ENCODE results near the gene FKBP5. TPM values are rescaled to one million over a fixed set of nuclear protein-coding genes. Genes with fewer than 3 reads are reported as not detected.

FKBP5 gene
- total RNA-seq, 1 experiment from 2014 or later = 33.9 TPM

DNA sequence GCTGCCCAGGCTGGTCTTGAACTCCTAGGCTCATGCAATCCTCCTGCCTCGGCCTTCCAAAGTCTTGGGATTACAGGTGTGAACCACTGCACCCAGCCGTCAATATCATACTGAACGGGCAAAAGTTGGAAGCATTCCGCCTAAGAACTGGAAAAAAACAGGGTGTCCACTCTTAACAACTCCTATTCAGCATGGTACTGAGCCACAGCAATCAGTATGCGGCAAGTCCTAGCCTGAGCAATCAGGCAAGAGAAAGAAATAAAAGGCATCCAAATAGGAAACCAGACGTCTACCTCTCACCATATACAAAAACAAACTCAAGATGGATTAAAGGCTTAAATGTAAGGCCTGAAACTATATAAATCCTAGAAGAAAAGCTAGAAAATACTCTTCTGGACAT is 83.1 kb downstream of the FKBP5 start:
- no peak overlapping the region for H3K4me3 Mint-ChIP-seq
- Histone ChIP-seq H2AFZ (ENCODE audit: low read length) (no peak overlapping the region), H4K8ac (replicated peaks; ENCODE audit: insufficient read length, low read depth, low read length) (no peak overlapping the region), H3T11ph (ENCODE audit: low read length) (no peak overlapping the region), H2BK120ac (ENCODE audit: low read depth, low read length, poor library complexity, severe bottlenecking) (no peak overlapping the region), H3K9ac (ENCODE audit: extremely low read depth, insufficient read length, low read length) (no peak overlapping the region), H4K5ac (ENCODE audit: insufficient read length, low read depth, low read length) (no peak overlapping the region), H2BK5ac (ENCODE audit: insufficient read length, low read length) (no peak overlapping the region), H3K27me3 (ENCODE audit: insufficient read depth, low read length) (no peaks in the 10 kb centered on the region), H3K14ac (ENCODE audit: insufficient read depth, low read length) (no peak overlapping the region), H3K23me2 (ENCODE audit: insufficient read length, low read depth, low read length, poor library complexity, severe bottlenecking) (no peaks in the 10 kb centered on the region), H2AK5ac (ENCODE audit: insufficient read length, low read length) (no peak overlapping the region), H4K20me1 (ENCODE audit: control insufficient read depth, insufficient read depth, insufficient read length) (no peaks in the 10 kb centered on the region), H3K4me1 (ENCODE audit: insufficient read depth, low read length) (peaks cover 6% of the 10 kb centered on the region; the same call in 1 of the 2 replicates), H3K27ac (ENCODE audit: insufficient read length, low read depth, low read length) (no peak overlapping the region), H3K4ac (ENCODE audit: low read depth, low read length) (no peak overlapping the region), H3K18ac (ENCODE audit: insufficient read length, low read depth, low read length) (no peak overlapping the region), H3K4me2 (ENCODE audit: insufficient read depth, insufficient read length, low read length) (no peak overlapping the region), H2BK15ac (ENCODE audit: low read depth, low read length) (no peak overlapping the region), H3K79me1 (ENCODE audit: insufficient read depth, low read depth, low read length, poor library complexity, severe bottlenecking) (no peaks in the 10 kb centered on the region), H4K91ac (ENCODE audit: insufficient read length, low read depth, low read length) (no peak overlapping the region), H3K9me3 (ENCODE audit: control insufficient read depth, low read depth, low read length) (no peaks in the 10 kb centered on the region), H3K79me2 (ENCODE audit: insufficient read depth, low read length) (no peaks in the 10 kb centered on the region), H3K23ac (ENCODE audit: insufficient read length, low read depth, low read length) (no peak overlapping the region), H2BK12ac (ENCODE audit: insufficient read length, low read depth, low read length) (no peak overlapping the region), H3K56ac (ENCODE audit: insufficient read length, low read depth, low read length) (no peak overlapping the region), H2BK20ac (ENCODE audit: low read depth, low read length, poor library complexity, severe bottlenecking) (no peak overlapping the region)
- WGBS (ENCODE audit: extremely low coverage, insufficient read length, low lambda C conversion rate) = no CpG with 5 or more reads among the region's 6 CpGs
- TF ChIP-seq, protein P1, sequence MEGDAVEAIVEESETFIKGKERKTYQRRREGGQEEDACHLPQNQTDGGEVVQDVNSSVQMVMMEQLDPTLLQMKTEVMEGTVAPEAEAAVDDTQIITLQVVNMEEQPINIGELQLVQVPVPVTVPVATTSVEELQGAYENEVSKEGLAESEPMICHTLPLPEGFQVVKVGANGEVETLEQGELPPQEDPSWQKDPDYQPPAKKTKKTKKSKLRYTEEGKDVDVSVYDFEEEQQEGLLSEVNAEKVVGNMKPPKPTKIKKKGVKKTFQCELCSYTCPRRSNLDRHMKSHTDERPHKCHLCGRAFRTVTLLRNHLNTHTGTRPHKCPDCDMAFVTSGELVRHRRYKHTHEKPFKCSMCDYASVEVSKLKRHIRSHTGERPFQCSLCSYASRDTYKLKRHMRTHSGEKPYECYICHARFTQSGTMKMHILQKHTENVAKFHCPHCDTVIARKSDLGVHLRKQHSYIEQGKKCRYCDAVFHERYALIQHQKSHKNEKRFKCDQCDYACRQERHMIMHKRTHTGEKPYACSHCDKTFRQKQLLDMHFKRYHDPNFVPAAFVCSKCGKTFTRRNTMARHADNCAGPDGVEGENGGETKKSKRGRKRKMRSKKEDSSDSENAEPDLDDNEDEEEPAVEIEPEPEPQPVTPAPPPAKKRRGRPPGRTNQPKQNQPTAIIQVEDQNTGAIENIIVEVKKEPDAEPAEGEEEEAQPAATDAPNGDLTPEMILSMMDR (conservative IDR thresholded peaks at IDR 0.05) = no peak
- H3K9me3 Mint-ChIP-seq = no peaks in the 10 kb centered on the region
- H3K27ac Mint-ChIP-seq = no peak overlapping the region
- peaks cover 3 to 18% (median 14%) of the 10 kb centered on the region in 3 experiments; a peak in 5 of 7 replicates for H3K36me3 Mint-ChIP-seq (ENCODE audit: insufficient read depth in 1 of 3, low read depth in 3 of 3)
- H3K4me1 Mint-ChIP-seq = peaks cover 22 to 24% of the 10 kb centered on the region in 2 experiments
- H3K27me3 Mint-ChIP-seq (ENCODE audit: low read depth) = no peaks in the 10 kb centered on the region
- DNase-seq = no peak
